GM23248 (cell line): Measurements from ENCODE around the gene CACUL1. TPM values are rescaled to one million over a fixed set of nuclear protein-coding genes. Genes with fewer than 3 reads are reported as not detected.

Source experiments
- DNase-seq: peaks from one replicate; pipeline ENCODE4 v3.0.0-alpha.2; 2015
- H2AFZ ChIP-seq: fragments of 200-600 bp; sonication (generic); 2 replicates; pipeline ENCODE4 v1.6.1; 2016; ENCODE audit warnings: antibody characterized with exemption
- H3F3A ChIP-seq: fragments of 200-600 bp; sonication (generic); 2 replicates; pipeline ENCODE4 v1.6.1; 2016; ENCODE audit warnings: mild to moderate bottlenecking, antibody characterized with exemption, mixed run types; ENCODE audit not compliant: insufficient read depth
- H3K27ac ChIP-seq: fragments of 200-600 bp; sonication (generic); 2 replicates; pipeline ENCODE4 v1.5.1; 2016; ENCODE audit warnings: mild to moderate bottlenecking
- H3K27me3 ChIP-seq: fragments of 200-600 bp; sonication (generic); replicated peaks from 2 replicates; pipeline ENCODE4 v1.6.1; 2016; ENCODE audit warnings: mild to moderate bottlenecking; ENCODE audit not compliant: insufficient read depth
- H3K36me3 ChIP-seq: fragments of 200-600 bp; sonication (generic); 2 replicates; pipeline ENCODE4 v1.6.1; 2016; ENCODE audit warnings: low read depth, mild to moderate bottlenecking
- H3K4me1 ChIP-seq: fragments of 200-600 bp; sonication (generic); 2 replicates; pipeline ENCODE4 v1.6.1; 2016; ENCODE audit warnings: mild to moderate bottlenecking; ENCODE audit not compliant: insufficient read depth
- H3K4me2 ChIP-seq: fragments of 200-600 bp; sonication (generic); one replicate; pipeline ENCODE4 v1.6.1; 2016; ENCODE audit warnings: mild to moderate bottlenecking; ENCODE audit not compliant: unreplicated experiment
- H3K4me3 ChIP-seq: fragments of 200-600 bp; sonication (generic); 2 replicates; pipeline ENCODE4 v1.5.1; 2016; ENCODE audit warnings: mild to moderate bottlenecking
- H3K79me2 ChIP-seq: fragments of 200-600 bp; sonication (generic); 2 replicates; pipeline ENCODE4 v1.6.1; 2016; ENCODE audit warnings: mild to moderate bottlenecking; ENCODE audit not compliant: insufficient read depth
- H3K9ac ChIP-seq: fragments of 200-600 bp; sonication (generic); 2 replicates; pipeline ENCODE4 v1.6.1; 2016; ENCODE audit warnings: mild to moderate bottlenecking
- H3K9me2 ChIP-seq: fragments of 200-600 bp; sonication (generic); 2 replicates; pipeline ENCODE4 v1.6.1; 2016; ENCODE audit warnings: mixed run types, mild to moderate bottlenecking, moderate library complexity; ENCODE audit not compliant: insufficient read depth
- H3K9me3 ChIP-seq: fragments of 200-600 bp; sonication (generic); one replicate; pipeline ENCODE4 v1.6.1; 2017; ENCODE audit warnings: low read depth
- H4K20me1 ChIP-seq: fragments of 200-600 bp; sonication (generic); 2 replicates; pipeline ENCODE4 v1.6.0; 2016; ENCODE audit not compliant: insufficient read depth
- EZH2 ChIP-seq: fragments of 200-600 bp; sonication (generic); IDR thresholded peaks from 2 replicates; pipeline ENCODE4 v1.6.1; 2018; ENCODE audit warnings: antibody characterized with exemption, mild to moderate bottlenecking; ENCODE audit not compliant: insufficient read depth, poor library complexity, severe bottlenecking
- EZH2phosphoT487 ChIP-seq: fragments of 200-600 bp; sonication (generic); IDR thresholded peaks from 2 replicates; pipeline ENCODE4 v1.6.1; 2018; ENCODE audit warnings: antibody characterized with exemption, moderate library complexity, mild to moderate bottlenecking, low read depth; ENCODE audit not compliant: insufficient read depth
- WGBS, 2 experiments: methylation state at CpG; one replicate each; pipeline ENCODE4 v1.1.6; 2015 to 2017; ENCODE audit warnings: low lambda C conversion rate in 2 of 2, low coverage in 1 of 2; ENCODE audit errors: missing lambda C conversion rate in 2 of 2; 5-methylcytosine and 5-hydroxymethylcytosine counted together
- in situ Hi-C: fragments of 300-500 bp; cut with MboI; formaldehyde crosslinking; loops from 2 replicates; pipeline ENCODE4 v1.15.0; 2020
- polyA plus RNA-seq: library from polyadenylated mRNA; unstranded; fragments of >200 nt; fragmentation: Nextera tagmentation; extraction: Ambion mirVana; gene quantifications from 2 replicates; pipeline ENCODE4 v1.2.1, GENCODE V29; 2016
- total RNA-seq: library from RNA; depleted of rRNA; stranded (reverse); fragments of >200 nt; shearing (Covaris generic); gene quantifications from 2 replicates; pipeline ENCODE4 v1.2.3, GENCODE V29; 2014

CACUL1 gene
- total and polyA plus RNA-seq, 2 experiments from 2014 or later, result 14.8 to 27.1 TPM

DNA sequence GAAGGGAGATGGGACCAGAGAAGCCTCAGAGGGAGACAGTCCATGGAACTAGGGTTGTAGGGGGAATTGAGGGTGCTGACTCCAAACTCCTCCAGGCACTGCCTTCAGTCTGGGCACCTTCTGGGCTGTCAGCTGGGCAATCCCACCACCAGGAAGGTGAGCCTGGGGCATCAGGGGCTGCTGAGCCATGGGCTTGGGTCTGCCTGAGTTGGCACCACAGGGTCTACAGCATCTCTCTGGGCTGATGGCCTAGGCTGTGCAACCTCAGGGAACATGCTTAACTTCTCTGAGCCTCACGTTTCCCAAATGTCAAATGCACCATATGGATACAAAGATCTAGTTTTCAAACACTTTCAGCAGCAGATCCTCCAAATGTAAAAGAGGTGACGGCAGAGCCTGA is 112.5 kb downstream of the CACUL1 start:
- no peaks in the 10 kb centered on the region for H3F3A ChIP-seq
- in situ Hi-C loops, result no loop called here
- H3K4me3 ChIP-seq, result no peak overlapping the region
- 0 out of 2 replicates have a peak, but pooled peaks cover 5% of the 10 kb centered on the region for H3K27me3 ChIP-seq
- H3K27ac ChIP-seq, result no peak overlapping the region
- WGBS, 2 experiments, result 36 to 50% methylated on average over 2 of the region's 2 CpGs
- no peaks in the 10 kb centered on the region for H3K9me2 ChIP-seq
- H3K36me3 ChIP-seq, result no peaks in the 10 kb centered on the region
- H3K9me3 ChIP-seq, result no peaks in the 10 kb centered on the region
- TF ChIP-seq EZH2phosphoT487, result no peak
- no peak for TF ChIP-seq EZH2
- DNase-seq, result no peak
- H3K9ac ChIP-seq, result no peak overlapping the region
- no peaks in the 10 kb centered on the region for H4K20me1 ChIP-seq
- no peaks in the 10 kb centered on the region for H3K79me2 ChIP-seq
- H3K4me2 ChIP-seq, result no peak overlapping the region
- no peaks in the 10 kb centered on the region for H3K4me1 ChIP-seq
- no peak overlapping the region for H2AFZ ChIP-seq

GRCh38 chr10:118638680-118639079 is 116.1 kb downstream of the CACUL1 start:
- H3K4me3 ChIP-seq, result no peak overlapping the region
- no peaks in the 10 kb centered on the region for H4K20me1 ChIP-seq
- WGBS, 2 experiments, result 60 to 62% methylated on average over 9 of the region's 9 CpGs
- DNase-seq, result no peak
- TF ChIP-seq EZH2phosphoT487 (no peak), EZH2 (no peak)
- H3K36me3 ChIP-seq, result no peaks in the 10 kb centered on the region
- H3K79me2 ChIP-seq, result no peaks in the 10 kb centered on the region
- no peaks in the 10 kb centered on the region for H3K9me3 ChIP-seq
- in situ Hi-C loops, result no loop called here
- H3F3A ChIP-seq, result no peaks in the 10 kb centered on the region
- no peak overlapping the region for H3K27ac ChIP-seq
- no peaks in the 10 kb centered on the region for H3K4me1 ChIP-seq
- H3K9me2 ChIP-seq, result no peaks in the 10 kb centered on the region
- no peak overlapping the region for H2AFZ ChIP-seq
- no peak overlapping the region for H3K9ac ChIP-seq
- no peak overlapping the region for H3K4me2 ChIP-seq
- H3K27me3 ChIP-seq, result peaks cover 3% of the 10 kb centered on the region; the same call in 1 of the 2 replicates

- Histone ChIP-seq H3K27me3 (peaks cover 10% of the 10 kb centered on the region; the same call in 1 of the 2 replicates), H3K9me2 (no peaks in the 10 kb centered on the region), H3K9me3 (no peaks in the 10 kb centered on the region), H3F3A (no peaks in the 10 kb centered on the region), H3K27ac (no peak overlapping the region), H4K20me1 (no peaks in the 10 kb centered on the region), H3K36me3 (no peaks in the 10 kb centered on the region), H3K79me2 (no peaks in the 10 kb centered on the region), H3K9ac (no peak overlapping the region), H3K4me3 (no peak overlapping the region), H3K4me2 (no peak overlapping the region), H3K4me1 (no peaks in the 10 kb centered on the region), H2AFZ (no peak overlapping the region)
- WGBS, 2 experiments, result 65 to 74% methylated on average over 4 of the region's 4 CpGs
- DNase-seq, result no peak
- in situ Hi-C loops, result no loop called here
- no peak for TF ChIP-seq EZH2
- no peak for TF ChIP-seq EZH2phosphoT487
Measured at GRCh38 chr10:118635674-118636402, 118.9 kb downstream of the CACUL1 start.

GRCh38 chr10:118633786-118634185 is 121.0 kb downstream of the CACUL1 start:
- no peak overlapping the region for H3K27ac ChIP-seq
- H3K9me3 ChIP-seq, result no peaks in the 10 kb centered on the region
- TF ChIP-seq EZH2phosphoT487 (no peak), EZH2 (no peak)
- H3K9ac ChIP-seq, result no peak overlapping the region
- no peaks in the 10 kb centered on the region for H3K4me1 ChIP-seq
- no peak for DNase-seq
- H3K4me3 ChIP-seq, result no peak overlapping the region
- H2AFZ ChIP-seq, result no peak overlapping the region
- no peaks in the 10 kb centered on the region for H3F3A ChIP-seq
- no peaks in the 10 kb centered on the region for H3K36me3 ChIP-seq
- H3K27me3 ChIP-seq, result peaks cover 21% of the 10 kb centered on the region; the same call in 1 of the 2 replicates
- H3K4me2 ChIP-seq, result no peak overlapping the region
- H4K20me1 ChIP-seq, result no peaks in the 10 kb centered on the region
- WGBS, 2 experiments, result 38 to 44% methylated on average over 7 of the region's 7 CpGs
- H3K9me2 ChIP-seq, result no peaks in the 10 kb centered on the region
- no peaks in the 10 kb centered on the region for H3K79me2 ChIP-seq
- in situ Hi-C loops, result no loop called here
